ENCODE results near the gene CWC25. TPM values are rescaled to one million over a fixed set of nuclear protein-coding genes. Genes with fewer than 3 reads are reported as not detected.

CWC25 gene
- total and polyA plus RNA-seq, 2 of the 13 experiments (the other 11 are each of a cell fraction or from before 2014, with no cell fraction given): 15.6 to 22.7 TPM

DNA sequence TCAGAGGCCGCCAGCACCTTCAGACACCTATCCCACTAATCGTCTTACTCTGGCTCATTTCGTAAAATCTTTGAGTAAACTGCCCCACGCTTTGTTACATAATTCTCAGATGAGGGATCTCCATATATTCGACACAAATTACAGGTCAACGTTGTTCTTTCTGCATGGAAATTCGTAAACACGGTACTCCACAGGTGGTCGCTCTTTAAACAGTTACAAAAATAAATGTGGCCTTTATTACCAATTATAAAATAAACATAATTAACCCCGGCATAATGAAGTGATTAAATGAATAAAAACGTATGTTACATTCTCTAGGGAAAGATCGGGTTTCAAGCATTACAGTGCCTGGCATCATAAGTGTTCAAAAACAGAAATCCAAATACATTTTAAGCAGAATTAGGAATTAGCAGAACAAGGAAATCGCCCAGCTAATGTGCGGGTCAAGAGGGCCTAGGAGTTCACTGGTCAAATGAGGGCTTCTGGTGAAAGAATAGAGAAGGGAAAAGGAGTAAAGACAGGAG, 24.8 kb downstream of the CWC25 start (continued):
- TF ChIP-seq ZNF660 (CRISPR knock-in tag; IDR thresholded peaks at IDR 0.05; ENCODE audit: borderline replicate concordance, low read depth): no peak
- no peak for TF ChIP-seq GZF1 (CRISPR knock-in tag; IDR thresholded peaks at IDR 0.05)
- TF ChIP-seq, protein P1, sequence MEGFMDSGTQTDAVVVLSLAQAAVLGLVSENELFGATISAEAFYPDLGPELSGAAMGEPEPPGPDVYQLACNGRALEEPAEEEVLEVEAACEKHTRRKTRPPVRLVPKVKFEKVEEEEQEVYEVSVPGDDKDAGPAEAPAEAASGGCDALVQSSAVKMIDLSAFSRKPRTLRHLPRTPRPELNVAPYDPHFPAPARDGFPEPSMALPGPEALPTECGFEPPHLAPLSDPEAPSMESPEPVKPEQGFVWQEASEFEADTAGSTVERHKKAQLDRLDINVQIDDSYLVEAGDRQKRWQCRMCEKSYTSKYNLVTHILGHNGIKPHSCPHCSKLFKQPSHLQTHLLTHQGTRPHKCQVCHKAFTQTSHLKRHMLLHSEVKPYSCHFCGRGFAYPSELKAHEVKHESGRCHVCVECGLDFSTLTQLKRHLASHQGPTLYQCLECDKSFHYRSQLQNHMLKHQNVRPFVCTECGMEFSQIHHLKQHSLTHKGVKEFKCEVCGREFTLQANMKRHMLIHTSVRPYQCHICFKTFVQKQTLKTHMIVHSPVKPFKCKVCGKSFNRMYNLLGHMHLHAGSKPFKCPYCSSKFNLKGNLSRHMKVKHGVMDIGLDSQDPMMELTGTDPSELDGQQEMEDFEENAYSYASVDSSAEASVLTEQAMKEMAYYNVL (CRISPR knock-in tag; IDR thresholded peaks at IDR 0.05; ENCODE audit: borderline replicate concordance): no peak
- TF ChIP-seq FLYWCH1 (CRISPR knock-in tag; IDR thresholded peaks at IDR 0.05): no peak
- TF ChIP-seq, protein P2, sequence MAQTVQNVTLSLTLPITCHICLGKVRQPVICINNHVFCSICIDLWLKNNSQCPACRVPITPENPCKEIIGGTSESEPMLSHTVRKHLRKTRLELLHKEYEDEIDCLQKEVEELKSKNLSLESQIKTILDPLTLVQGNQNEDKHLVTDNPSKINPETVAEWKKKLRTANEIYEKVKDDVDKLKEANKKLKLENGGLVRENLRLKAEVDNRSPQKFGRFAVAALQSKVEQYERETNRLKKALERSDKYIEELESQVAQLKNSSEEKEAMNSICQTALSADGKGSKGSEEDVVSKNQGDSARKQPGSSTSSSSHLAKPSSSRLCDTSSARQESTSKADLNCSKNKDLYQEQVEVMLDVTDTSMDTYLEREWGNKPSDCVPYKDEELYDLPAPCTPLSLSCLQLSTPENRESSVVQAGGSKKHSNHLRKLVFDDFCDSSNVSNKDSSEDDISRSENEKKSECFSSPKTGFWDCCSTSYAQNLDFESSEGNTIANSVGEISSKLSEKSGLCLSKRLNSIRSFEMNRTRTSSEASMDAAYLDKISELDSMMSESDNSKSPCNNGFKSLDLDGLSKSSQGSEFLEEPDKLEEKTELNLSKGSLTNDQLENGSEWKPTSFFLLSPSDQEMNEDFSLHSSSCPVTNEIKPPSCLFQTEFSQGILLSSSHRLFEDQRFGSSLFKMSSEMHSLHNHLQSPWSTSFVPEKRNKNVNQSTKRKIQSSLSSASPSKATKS (CRISPR knock-in tag; IDR thresholded peaks at IDR 0.05): no peak
- no peak for TF ChIP-seq SP5 (CRISPR knock-in tag; IDR thresholded peaks at IDR 0.05; ENCODE audit: borderline replicate concordance, low read depth)
- TF ChIP-seq SPEN (CRISPR knock-in tag; IDR thresholded peaks at IDR 0.05; ENCODE audit: low read depth): no peak
- TF ChIP-seq, protein P3, sequence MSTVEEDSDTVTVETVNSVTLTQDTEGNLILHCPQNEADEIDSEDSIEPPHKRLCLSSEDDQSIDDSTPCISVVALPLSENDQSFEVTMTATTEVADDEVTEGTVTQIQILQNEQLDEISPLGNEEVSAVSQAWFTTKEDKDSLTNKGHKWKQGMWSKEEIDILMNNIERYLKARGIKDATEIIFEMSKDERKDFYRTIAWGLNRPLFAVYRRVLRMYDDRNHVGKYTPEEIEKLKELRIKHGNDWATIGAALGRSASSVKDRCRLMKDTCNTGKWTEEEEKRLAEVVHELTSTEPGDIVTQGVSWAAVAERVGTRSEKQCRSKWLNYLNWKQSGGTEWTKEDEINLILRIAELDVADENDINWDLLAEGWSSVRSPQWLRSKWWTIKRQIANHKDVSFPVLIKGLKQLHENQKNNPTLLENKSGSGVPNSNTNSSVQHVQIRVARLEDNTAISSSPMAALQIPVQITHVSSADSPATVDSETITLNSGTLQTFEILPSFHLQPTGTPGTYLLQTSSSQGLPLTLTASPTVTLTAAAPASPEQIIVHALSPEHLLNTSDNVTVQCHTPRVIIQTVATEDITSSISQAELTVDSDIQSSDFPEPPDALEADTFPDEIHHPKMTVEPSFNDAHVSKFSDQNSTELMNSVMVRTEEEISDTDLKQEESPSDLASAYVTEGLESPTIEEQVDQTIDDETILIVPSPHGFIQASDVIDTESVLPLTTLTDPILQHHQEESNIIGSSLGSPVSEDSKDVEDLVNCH (CRISPR knock-in tag; IDR thresholded peaks at IDR 0.05): no peak
- TF ChIP-seq ZMAT3 (CRISPR knock-in tag; conservative IDR thresholded peaks at IDR 0.05): no peak
- no peak for TF ChIP-seq SATB2 (CRISPR knock-in tag; IDR thresholded peaks at IDR 0.05)
- TF ChIP-seq, protein P4, sequence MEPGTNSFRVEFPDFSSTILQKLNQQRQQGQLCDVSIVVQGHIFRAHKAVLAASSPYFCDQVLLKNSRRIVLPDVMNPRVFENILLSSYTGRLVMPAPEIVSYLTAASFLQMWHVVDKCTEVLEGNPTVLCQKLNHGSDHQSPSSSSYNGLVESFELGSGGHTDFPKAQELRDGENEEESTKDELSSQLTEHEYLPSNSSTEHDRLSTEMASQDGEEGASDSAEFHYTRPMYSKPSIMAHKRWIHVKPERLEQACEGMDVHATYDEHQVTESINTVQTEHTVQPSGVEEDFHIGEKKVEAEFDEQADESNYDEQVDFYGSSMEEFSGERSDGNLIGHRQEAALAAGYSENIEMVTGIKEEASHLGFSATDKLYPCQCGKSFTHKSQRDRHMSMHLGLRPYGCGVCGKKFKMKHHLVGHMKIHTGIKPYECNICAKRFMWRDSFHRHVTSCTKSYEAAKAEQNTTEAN (CRISPR knock-in tag; conservative IDR thresholded peaks at IDR 0.05): no peak
- TF ChIP-seq, protein P5, sequence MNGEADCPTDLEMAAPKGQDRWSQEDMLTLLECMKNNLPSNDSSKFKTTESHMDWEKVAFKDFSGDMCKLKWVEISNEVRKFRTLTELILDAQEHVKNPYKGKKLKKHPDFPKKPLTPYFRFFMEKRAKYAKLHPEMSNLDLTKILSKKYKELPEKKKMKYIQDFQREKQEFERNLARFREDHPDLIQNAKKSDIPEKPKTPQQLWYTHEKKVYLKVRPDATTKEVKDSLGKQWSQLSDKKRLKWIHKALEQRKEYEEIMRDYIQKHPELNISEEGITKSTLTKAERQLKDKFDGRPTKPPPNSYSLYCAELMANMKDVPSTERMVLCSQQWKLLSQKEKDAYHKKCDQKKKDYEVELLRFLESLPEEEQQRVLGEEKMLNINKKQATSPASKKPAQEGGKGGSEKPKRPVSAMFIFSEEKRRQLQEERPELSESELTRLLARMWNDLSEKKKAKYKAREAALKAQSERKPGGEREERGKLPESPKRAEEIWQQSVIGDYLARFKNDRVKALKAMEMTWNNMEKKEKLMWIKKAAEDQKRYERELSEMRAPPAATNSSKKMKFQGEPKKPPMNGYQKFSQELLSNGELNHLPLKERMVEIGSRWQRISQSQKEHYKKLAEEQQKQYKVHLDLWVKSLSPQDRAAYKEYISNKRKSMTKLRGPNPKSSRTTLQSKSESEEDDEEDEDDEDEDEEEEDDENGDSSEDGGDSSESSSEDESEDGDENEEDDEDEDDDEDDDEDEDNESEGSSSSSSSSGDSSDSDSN (CRISPR knock-in tag; IDR thresholded peaks at IDR 0.05): no peak
- TF ChIP-seq NFE2 (CRISPR knock-in tag; IDR thresholded peaks at IDR 0.05): no peak
- TF ChIP-seq SAP130 (CRISPR knock-in tag; IDR thresholded peaks at IDR 0.05; ENCODE audit: low read depth): no peak
- no peak for TF ChIP-seq ZBTB1 (CRISPR knock-in tag; IDR thresholded peaks at IDR 0.05; ENCODE audit: borderline replicate concordance)
- no peak for TF ChIP-seq TCF7 (IDR thresholded peaks at IDR 0.05; ENCODE audit: low read depth)
- TF ChIP-seq, protein P6, sequence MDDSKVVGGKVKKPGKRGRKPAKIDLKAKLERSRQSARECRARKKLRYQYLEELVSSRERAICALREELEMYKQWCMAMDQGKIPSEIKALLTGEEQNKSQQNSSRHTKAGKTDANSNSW (CRISPR knock-in tag; IDR thresholded peaks at IDR 0.05; ENCODE audit: borderline replicate concordance): no peak
- TF ChIP-seq POGZ (CRISPR knock-in tag; IDR thresholded peaks at IDR 0.05): no peak

Data from HepG2 (cell line).